OCI-LY1 (cell line): ENCODE results near the gene GNB3.

ENCODE experiments used
- H2AFZ ChIP-seq: fragments of 200-600 bp; sonication (generic), shearing (Covaris generic); 2 replicates; pipeline ENCODE4 v1.6.0; 2014; ENCODE audit warnings: antibody characterized with exemption, mild to moderate bottlenecking, low read length
- H3F3A ChIP-seq: fragments of 200-600 bp; sonication (generic), shearing (Covaris generic); 2 replicates; pipeline ENCODE4 v1.6.0; 2014; ENCODE audit warnings: mild to moderate bottlenecking, antibody characterized with exemption, low read length, moderate library complexity; ENCODE audit not compliant: insufficient read depth
- H3K27ac ChIP-seq: fragments of 200-600 bp; sonication (generic); 2 replicates; pipeline ENCODE4 v1.5.1; 2014; ENCODE audit warnings: low read length, mixed run types, mild to moderate bottlenecking, low read depth; ENCODE audit not compliant: poor library complexity, severe bottlenecking
- H3K27me3 ChIP-seq: fragments of 200-600 bp; sonication (generic); 2 replicates; pipeline ENCODE4 v1.6.0; 2014; ENCODE audit warnings: antibody characterized with exemption, mild to moderate bottlenecking, low read length, moderate library complexity; ENCODE audit not compliant: insufficient read depth
- H3K36me3 ChIP-seq: fragments of 200-600 bp; sonication (generic); 2 replicates; pipeline ENCODE4 v1.6.1; 2014; ENCODE audit warnings: mild to moderate bottlenecking, antibody characterized with exemption, low read length, moderate library complexity, mixed read lengths; ENCODE audit not compliant: insufficient read depth
- H3K4me1 ChIP-seq: fragments of 200-600 bp; sonication (generic); 2 replicates; pipeline ENCODE4 v1.5.1; 2014; ENCODE audit warnings: mild to moderate bottlenecking, low read length, moderate library complexity; ENCODE audit not compliant: insufficient read depth, severe bottlenecking
- H3K4me2 ChIP-seq: fragments of 200-600 bp; sonication (generic), shearing (Covaris generic); 2 replicates; pipeline ENCODE4 v1.6.1; 2014; ENCODE audit warnings: low read length
- H3K4me3 ChIP-seq: fragments of 200-600 bp; sonication (generic); 2 replicates; pipeline ENCODE4 v1.5.1; 2014; ENCODE audit warnings: low read length, low read depth, mild to moderate bottlenecking, mixed read lengths; ENCODE audit not compliant: poor library complexity, severe bottlenecking
- H3K79me2 ChIP-seq: fragments of 200-600 bp; shearing (Covaris generic); 2 replicates; pipeline ENCODE4 v1.6.1; 2016; ENCODE audit warnings: mixed run types, low read length, mixed read lengths; ENCODE audit not compliant: insufficient read depth
- H3K9ac ChIP-seq: fragments of 200-600 bp; sonication (generic), shearing (Covaris generic); 2 replicates; pipeline ENCODE4 v1.6.1; 2014; ENCODE audit warnings: mild to moderate bottlenecking, low read length, mixed read lengths
- H3K9me2 ChIP-seq: fragments of 200-600 bp; sonication (generic), shearing (Covaris generic); 2 replicates; pipeline ENCODE4 v1.6.1; 2014; ENCODE audit warnings: low read depth, mild to moderate bottlenecking, low read length, mixed read lengths
- H3K9me3 ChIP-seq: fragments of 200-600 bp; shearing (Covaris generic); 2 replicates; pipeline ENCODE4 v1.6.1; 2014; ENCODE audit warnings: low read length, mixed read lengths
- H4K20me1 ChIP-seq: fragments of 200-600 bp; sonication (generic), shearing (Covaris generic); 2 replicates; pipeline ENCODE4 v1.6.0; 2016; ENCODE audit warnings: mild to moderate bottlenecking, low read length; ENCODE audit not compliant: insufficient read depth
- CTCF ChIP-seq: fragments of 200-600 bp; sonication (generic), shearing (Covaris generic); IDR thresholded peaks from 2 replicates; pipeline ENCODE4 v1.5.1; 2017; ENCODE audit warnings: mild to moderate bottlenecking, antibody characterized with exemption, low read length, moderate library complexity, mixed read lengths
- EZH2 ChIP-seq: fragments of 200-600 bp; sonication (generic), shearing (Covaris generic); IDR thresholded peaks from 2 replicates; pipeline ENCODE4 v1.8.0; 2017; ENCODE audit warnings: borderline replicate concordance, mixed run types, mild to moderate bottlenecking, antibody characterized with exemption, low read length, moderate library complexity, mixed read lengths

The GNB3 gene

GRCh38 chr12:6795088-6795487, 45.6 kb upstream of the GNB3 start:
- Histone ChIP-seq H3K4me3 (no peak overlapping the region), H3K27ac (no peak overlapping the region), H3K36me3 (no peaks in the 10 kb centered on the region), H3K9me3 (no peaks in the 10 kb centered on the region), H4K20me1 (no peaks in the 10 kb centered on the region), H3F3A (no peaks in the 10 kb centered on the region), H2AFZ (no peak overlapping the region), H3K27me3 (peaks cover 9% of the 10 kb centered on the region), H3K79me2 (no peaks in the 10 kb centered on the region), H3K9me2 (no peaks in the 10 kb centered on the region), H3K4me2 (no peak overlapping the region), H3K4me1 (no peaks in the 10 kb centered on the region), H3K9ac (no peak overlapping the region)
- TF ChIP-seq CTCF (no peak), EZH2 (no peak)

DNA sequence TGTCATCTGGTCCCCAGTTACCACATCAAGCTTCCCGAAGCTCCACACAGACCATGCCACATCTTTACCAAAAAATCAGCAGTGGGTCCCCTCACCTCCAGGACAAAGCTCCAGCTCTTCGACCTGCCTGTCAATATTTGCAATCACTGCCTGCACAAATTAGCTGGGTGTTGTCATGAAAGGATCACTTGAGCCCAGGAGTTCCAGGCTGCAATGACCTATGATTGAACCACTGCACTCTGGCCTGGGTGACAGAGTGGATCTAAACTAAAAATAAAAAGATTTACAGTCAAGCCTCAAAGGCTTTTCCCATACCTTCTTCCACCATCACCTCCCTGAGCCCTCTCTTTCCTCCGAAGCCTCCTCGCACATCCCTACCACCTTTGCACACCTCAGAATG, 44.1 kb upstream of the GNB3 start:
- H3K9ac ChIP-seq = no peak overlapping the region
- H3K27ac ChIP-seq = no peak overlapping the region
- H3K4me2 ChIP-seq = no peak overlapping the region
- H3K9me2 ChIP-seq = no peaks in the 10 kb centered on the region
- no peaks in the 10 kb centered on the region for H3K9me3 ChIP-seq
- no peaks in the 10 kb centered on the region for H3K36me3 ChIP-seq
- H3F3A ChIP-seq = no peaks in the 10 kb centered on the region
- no peaks in the 10 kb centered on the region for H4K20me1 ChIP-seq
- H3K4me1 ChIP-seq = no peaks in the 10 kb centered on the region
- H2AFZ ChIP-seq = no peak overlapping the region
- no peak overlapping the region for H3K4me3 ChIP-seq
- peaks cover 9% of the 10 kb centered on the region for H3K27me3 ChIP-seq
- H3K79me2 ChIP-seq = no peaks in the 10 kb centered on the region
- TF ChIP-seq CTCF (no peak), EZH2 (no peak)

DNA sequence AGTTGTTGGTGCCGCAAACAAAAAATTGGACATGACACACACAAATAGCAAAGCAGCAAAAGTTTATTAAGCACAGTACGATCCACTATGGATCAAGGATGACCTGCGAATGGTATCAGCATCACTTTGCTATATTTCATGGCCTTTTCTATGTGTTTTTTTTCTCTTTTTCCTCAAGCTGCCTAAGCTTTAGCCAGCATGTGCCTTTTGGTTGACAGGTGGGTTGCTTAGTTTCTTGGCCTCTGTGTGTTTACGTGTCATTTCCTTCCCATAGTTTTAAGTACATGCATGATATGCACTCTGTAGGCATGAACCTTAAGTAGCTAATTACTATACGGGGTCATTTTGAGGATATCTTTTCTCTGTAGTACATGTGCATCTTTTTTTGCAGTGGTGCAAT, 41.6 kb upstream of the GNB3 start:
- Histone ChIP-seq H3K27ac (no peak overlapping the region), H3K27me3 (peaks cover 9% of the 10 kb centered on the region), H3K9me3 (no peaks in the 10 kb centered on the region), H3K79me2 (no peaks in the 10 kb centered on the region), H3K9me2 (no peaks in the 10 kb centered on the region), H3K4me2 (no peak overlapping the region), H3K36me3 (no peaks in the 10 kb centered on the region; the same call in 1 of the 2 replicates), H3K4me3 (no peak overlapping the region), H3F3A (no peaks in the 10 kb centered on the region), H4K20me1 (no peaks in the 10 kb centered on the region), H3K9ac (no peak overlapping the region), H2AFZ (no peak overlapping the region), H3K4me1 (no peaks in the 10 kb centered on the region)
- TF ChIP-seq CTCF (no peak), EZH2 (no peak)
